Activated T-helper 17 cell treated with anti-CD3 and anti-CD28 coated beads, Interleukin-2, amount 50 U/mL, for 72 hours (primary cell): ENCODE measurements around the gene TMEM60. TPM values are rescaled to one million over a fixed set of nuclear protein-coding genes. Genes with fewer than 3 reads are reported as not detected.

ENCODE experiments used
- ATAC-seq: fragments of 150-1000 bp; cut with Tn5 transposase; replicated peaks from 2 replicates; pipeline ENCODE4 v1.10.0; 2021; ENCODE audit warnings: mild to moderate bottlenecking, moderate library complexity
- H3K27ac Mint-ChIP-seq: one replicate; pipeline ENCODE4 v1.8.0; 2022; ENCODE audit warnings: mixed read lengths
- H3K27me3 Mint-ChIP-seq: one replicate; pipeline ENCODE4 v1.8.0; 2022; ENCODE audit warnings: mixed read lengths
- H3K36me3 Mint-ChIP-seq: one replicate; pipeline ENCODE4 v1.8.0; 2022; ENCODE audit warnings: low read depth, mild to moderate bottlenecking, mixed read lengths
- H3K4me1 Mint-ChIP-seq: one replicate; pipeline ENCODE4 v1.8.0; 2022; ENCODE audit warnings: mixed read lengths
- H3K4me3 Mint-ChIP-seq: one replicate; pipeline ENCODE4 v1.8.0; 2022; ENCODE audit warnings: mild to moderate bottlenecking, mixed read lengths
- H3K9me3 Mint-ChIP-seq: one replicate; pipeline ENCODE4 v1.8.0; 2022; ENCODE audit warnings: mixed read lengths
- total RNA-seq, 2 donors: library from RNA; stranded (reverse); gene quantifications; one replicate each; pipeline ENCODE4 v1.2.3, GENCODE V29; 2022

The TMEM60 gene
- total RNA-seq, 2 donors from 2014 or later = 12.1 to 13.2 TPM

GRCh38 chr7:77745746-77746145, 52.5 kb downstream of the TMEM60 start:
- Mint-ChIP-seq H3K36me3 (peaks cover 32% of the 10 kb centered on the region), H3K27ac (no peak overlapping the region), H3K4me3 (no peak overlapping the region), H3K27me3 (no peaks in the 10 kb centered on the region), H3K9me3 (no peaks in the 10 kb centered on the region), H3K4me1 (peaks cover 15% of the 10 kb centered on the region)
- no peak for ATAC-seq

Other genes starting within 250 kb of the TMEM60 start
- gene RSBN1L, start 102.0 kb downstream of the TMEM60 start, total RNA-seq = 10 to 100 TPM; 15.1 to 21.6 TPM
- 100 to 1,000 TPM in 1 of 2 donors, 10 to 100 TPM in 1; 66.1 to 123 TPM for gene PHTF2, start 339 bp upstream of the TMEM60 start, total RNA-seq